ENCODE measurements around the gene MON2. TPM values are rescaled to one million over a fixed set of nuclear protein-coding genes. Genes with fewer than 3 reads are reported as not detected.

The MON2 gene
- total and polyA plus RNA-seq, 2 donors (not counting 3 experiments of a cell fraction or from before 2014, with no cell fraction given), result 8.9 to 41.8 TPM

GRCh38 chr12:62482769-62483168 is 16.1 kb downstream of the MON2 start:
- H3K79me2 ChIP-seq (ENCODE audit: control insufficient read depth, insufficient read depth, low read length), result peaks cover 44% of the 10 kb centered on the region
- no peaks in the 10 kb centered on the region for H4K20me1 ChIP-seq (replicated peaks; ENCODE audit: control insufficient read depth, extremely low read depth, insufficient read depth, low read length)
- ChIA-PET POLR2A (no interaction called here), CTCF (no interaction called here)
- no peaks in the 10 kb centered on the region for H3K36me3 ChIP-seq (ENCODE audit: control insufficient read depth in 2 of 2, extremely low read depth in 1 of 2, insufficient read depth in 2 of 2, low read length in 2 of 2)
- H3K9me1 ChIP-seq (replicated peaks; ENCODE audit: control insufficient read depth, extremely low read depth, insufficient read depth, low read length), result no peaks in the 10 kb centered on the region
- dilution Hi-C loops (cut with MboI; ENCODE audit: extremely low pct_ligation_motif_present, low sequenced_read_pairs) (no loop called here), intact Hi-C loops (cut with micrococcal nuclease) (no loop called here)
- BruUV-seq (replicated peaks), result no TSS peak
- no peaks in the 10 kb centered on the region for H3K9me3 ChIP-seq (replicated peaks; ENCODE audit: control insufficient read depth, insufficient read depth, low read length)
- H3K4me3 ChIP-seq (replicated peaks in 1 of 3; ENCODE audit: insufficient read depth in 1 of 3, low read depth in 1 of 3, low read length in 3 of 3), result no peak overlapping the region
- H3K9ac ChIP-seq (replicated peaks; ENCODE audit: extremely low read depth, insufficient read depth, low read length), result no peak overlapping the region
- FAIRE-seq, result no peak
- H3K27me3 ChIP-seq (ENCODE audit: control insufficient read depth in 2 of 2, insufficient read depth in 2 of 2, low read length in 2 of 2), result no peaks in the 10 kb centered on the region
- TF ChIP-seq POLR2A (IDR thresholded peaks at IDR 0.05; ENCODE audit: low read depth, low read length), result no peak
- H3K27ac ChIP-seq (ENCODE audit: insufficient read depth, low read depth, low read length), result no peak overlapping the region
- H2AFZ ChIP-seq (ENCODE audit: low read depth, low read length), result no peak overlapping the region
- no peak for DNase-seq (ENCODE audit: low read depth, low spot score)
- H3K4me1 ChIP-seq (ENCODE audit: control insufficient read depth, extremely low read depth, insufficient read depth, low read length), result no peaks in the 10 kb centered on the region
- H3K4me2 ChIP-seq (ENCODE audit: insufficient read depth, low read length), result no peak overlapping the region

- H3K9me1 ChIP-seq (replicated peaks; ENCODE audit: control insufficient read depth, extremely low read depth, insufficient read depth, low read length), result no peaks in the 10 kb centered on the region
- H2AFZ ChIP-seq (ENCODE audit: low read depth, low read length), result no peak overlapping the region
- no peak overlapping the region for H3K4me2 ChIP-seq (ENCODE audit: insufficient read depth, low read length)
- no peaks in the 10 kb centered on the region for H3K36me3 ChIP-seq (ENCODE audit: control insufficient read depth in 2 of 2, extremely low read depth in 1 of 2, insufficient read depth in 2 of 2, low read length in 2 of 2)
- H3K4me1 ChIP-seq (ENCODE audit: control insufficient read depth, extremely low read depth, insufficient read depth, low read length), result no peaks in the 10 kb centered on the region
- dilution Hi-C loops (cut with MboI; ENCODE audit: extremely low pct_ligation_motif_present, low sequenced_read_pairs) (no loop called here), intact Hi-C loops (cut with micrococcal nuclease) (no loop called here)
- DNase-seq (ENCODE audit: low read depth, low spot score), result no peak
- CTCF ChIA-PET, result no interaction called here
- POLR2A ChIA-PET, result no interaction called here
- H3K9me3 ChIP-seq (replicated peaks; ENCODE audit: control insufficient read depth, insufficient read depth, low read length), result no peaks in the 10 kb centered on the region
- TF ChIP-seq JUN (IDR thresholded peaks at IDR 0.05; ENCODE audit: borderline replicate concordance, insufficient read depth, insufficient read length, low read depth), result no peak
- no peak for TF ChIP-seq MAX (IDR thresholded peaks at IDR 0.05; ENCODE audit: insufficient read depth, insufficient read length)
- no peak for TF ChIP-seq POLR2A (IDR thresholded peaks at IDR 0.05; ENCODE audit: low read depth, low read length)
- no peak for TF ChIP-seq POLR2AphosphoS5 (IDR thresholded peaks at IDR 0.05; ENCODE audit: insufficient read depth, low read depth, low read length)
- no peak overlapping the region for H3K9ac ChIP-seq (replicated peaks; ENCODE audit: extremely low read depth, insufficient read depth, low read length)
- no peaks in the 10 kb centered on the region for H4K20me1 ChIP-seq (replicated peaks; ENCODE audit: control insufficient read depth, extremely low read depth, insufficient read depth, low read length)
- FAIRE-seq, result no peak
- H3K27ac ChIP-seq (ENCODE audit: insufficient read depth, low read depth, low read length), result no peak overlapping the region
- H3K27me3 ChIP-seq (ENCODE audit: control insufficient read depth in 2 of 2, insufficient read depth in 2 of 2, low read length in 2 of 2), result no peaks in the 10 kb centered on the region
- peaks cover 33% of the 10 kb centered on the region for H3K79me2 ChIP-seq (ENCODE audit: control insufficient read depth, insufficient read depth, low read length)
- no peak overlapping the region for H3K4me3 ChIP-seq (replicated peaks in 1 of 3; ENCODE audit: insufficient read depth in 1 of 3, low read depth in 1 of 3, low read length in 3 of 3)
- BruUV-seq (replicated peaks), result no TSS peak
Measured at GRCh38 chr12:62484233-62484632, 17.6 kb downstream of the MON2 start.

Data from endothelial cell of umbilical vein (primary cell).